ENCODE data around the gene TERB1.
"Not testable (repeated sequence)": the region's sequence is repeated elsewhere in the genome, so short reads cannot be mapped to it uniquely, and the experiment has no call there.

The TERB1 gene

DNA sequence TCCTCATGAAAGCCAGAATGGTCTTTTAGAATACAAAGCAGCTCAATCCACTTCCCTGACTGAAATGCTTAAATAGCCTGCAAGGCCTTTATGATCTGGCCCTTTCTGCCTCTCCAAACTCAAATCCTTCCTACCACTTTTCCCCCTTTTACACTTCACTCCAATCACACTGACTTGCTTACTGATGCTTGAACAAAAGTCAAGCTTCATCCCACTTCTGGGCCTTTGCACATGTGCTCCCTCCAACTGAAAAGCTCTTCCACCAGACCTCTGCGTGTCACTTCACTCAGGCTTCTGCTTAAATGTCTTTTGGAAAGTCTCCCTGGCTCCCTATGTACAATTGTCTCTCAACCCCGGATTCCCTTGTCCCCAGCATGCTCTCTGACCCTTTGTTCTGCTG lies 13.3 kb upstream of the TERB1 start:
- DNase-seq (ENCODE audit: low read depth), result no peak

DNA sequence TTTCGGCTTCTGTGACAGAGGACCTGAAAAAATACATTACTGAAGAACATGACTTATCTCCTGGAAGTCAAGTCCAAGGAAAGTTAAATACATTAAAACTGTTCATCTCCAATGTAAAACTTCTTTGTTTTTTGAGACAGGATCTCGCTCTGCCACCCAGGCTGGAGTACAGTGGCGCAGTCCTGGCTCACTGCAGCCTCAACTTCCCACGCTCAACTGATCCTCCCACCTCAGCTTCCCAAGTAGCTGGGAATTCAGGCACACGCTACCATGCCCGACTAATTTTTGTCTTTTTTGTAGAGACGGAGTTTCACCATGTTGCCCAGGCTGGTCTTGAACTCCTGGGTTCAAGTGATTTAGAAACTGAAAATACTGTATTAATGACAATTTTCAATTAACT lies 9.7 kb upstream of the TERB1 start:
- DNase-seq (ENCODE audit: low read depth), result no peak

DNA sequence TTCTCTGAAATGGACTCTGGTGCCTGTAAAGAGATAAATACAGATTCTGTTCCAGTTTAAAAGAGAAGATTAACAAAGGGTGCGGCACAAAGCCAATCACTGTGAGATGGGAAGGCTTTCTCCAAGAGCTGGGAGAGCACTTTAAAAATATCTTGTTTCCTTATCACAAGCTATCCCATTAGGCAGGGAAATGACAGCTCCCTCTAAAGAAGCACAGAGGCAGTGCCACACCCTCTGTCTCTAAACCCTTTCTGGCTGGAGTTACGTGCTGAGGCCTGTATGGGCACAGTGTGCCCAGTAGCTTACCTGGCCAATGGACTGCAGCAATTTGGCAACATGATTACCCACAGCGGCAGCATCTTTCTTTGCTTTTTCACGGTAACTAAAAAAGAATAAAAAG lies 9.0 kb upstream of the TERB1 start:
- DNase-seq (ENCODE audit: low read depth), result no peak

DNA sequence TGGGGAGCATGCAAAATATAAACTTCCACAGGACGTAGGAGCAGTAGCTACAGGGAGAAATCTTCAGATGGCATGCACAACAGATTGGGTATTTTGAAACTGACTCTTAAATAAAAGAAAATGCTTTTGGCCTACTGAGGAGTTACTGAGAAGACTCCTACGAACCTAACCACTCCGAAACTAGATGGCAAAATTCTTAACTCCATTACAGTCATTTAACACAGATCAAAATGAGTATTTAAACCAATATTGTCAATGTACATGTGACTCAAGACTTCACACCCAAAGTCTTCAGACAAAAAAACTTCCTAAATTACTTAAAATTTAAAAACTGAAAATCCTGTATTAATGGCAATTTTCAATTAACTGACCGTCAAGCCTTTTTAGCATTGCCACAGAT lies 8.4 kb upstream of the TERB1 start:
- no peak for DNase-seq (ENCODE audit: low read depth)

DNA sequence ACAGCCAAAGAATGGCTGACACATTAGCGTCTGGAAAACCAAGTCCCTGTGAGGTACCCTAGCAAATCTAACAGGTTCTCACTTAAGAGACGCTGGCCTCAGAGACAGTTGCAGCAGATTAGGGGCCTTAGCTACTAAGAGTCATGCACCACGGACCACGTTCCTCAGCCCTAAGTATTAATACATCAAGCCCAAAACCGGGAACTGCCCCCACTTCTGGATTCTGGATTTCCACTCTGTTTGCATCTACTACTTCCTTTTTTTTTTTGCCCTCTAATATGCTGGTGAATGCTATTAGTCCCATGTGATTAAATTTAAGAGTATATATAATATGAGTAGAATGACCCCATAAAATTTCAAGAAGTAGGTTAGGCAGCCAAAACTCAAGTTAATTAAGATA lies 775 bp upstream of the TERB1 start:
- DNase-seq (ENCODE audit: low read depth), result no peak

DNA sequence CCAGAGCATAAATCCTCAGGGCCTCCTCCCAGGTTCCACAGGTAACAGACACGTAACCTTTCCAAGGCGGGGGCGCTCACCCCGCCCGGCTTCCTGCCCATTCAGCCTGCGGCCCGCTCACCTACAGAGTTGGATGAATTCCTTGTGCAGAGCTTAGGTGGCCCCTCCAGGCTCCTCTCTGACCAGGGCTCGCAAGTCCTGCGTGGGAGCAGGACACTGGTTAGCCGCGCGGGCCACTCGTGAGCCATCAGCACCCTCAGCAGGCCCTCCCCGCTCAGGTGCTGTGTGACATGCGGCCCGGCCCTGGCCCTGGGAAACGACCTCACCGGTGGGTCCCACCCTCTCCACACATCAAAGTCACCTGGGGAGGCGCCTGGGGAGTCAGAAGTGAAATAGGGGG lies 528 bp downstream of the TERB1 start:
- DNase-seq (ENCODE audit: low read depth), result no peak

DNA sequence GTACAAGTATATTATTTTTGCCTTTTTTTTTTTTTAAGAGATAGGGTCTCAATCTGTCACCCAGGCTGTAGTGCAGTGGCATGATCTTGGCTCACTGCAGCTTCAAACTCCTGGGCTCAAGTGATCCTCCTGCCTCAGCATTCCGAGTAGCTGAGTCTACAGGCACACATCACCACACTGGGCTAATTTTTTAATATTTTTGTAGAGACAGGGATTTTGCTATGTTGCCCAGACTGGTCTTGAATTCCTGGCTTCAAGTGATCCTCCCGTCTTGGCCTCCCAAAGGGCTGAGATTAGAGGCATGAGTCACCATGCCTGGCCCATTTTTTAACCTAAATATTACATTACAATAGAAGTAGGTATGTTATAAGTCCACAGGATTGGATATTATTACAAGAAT lies 3.2 kb downstream of the TERB1 start:
- DNase-seq (ENCODE audit: low read depth), result no peak

DNA sequence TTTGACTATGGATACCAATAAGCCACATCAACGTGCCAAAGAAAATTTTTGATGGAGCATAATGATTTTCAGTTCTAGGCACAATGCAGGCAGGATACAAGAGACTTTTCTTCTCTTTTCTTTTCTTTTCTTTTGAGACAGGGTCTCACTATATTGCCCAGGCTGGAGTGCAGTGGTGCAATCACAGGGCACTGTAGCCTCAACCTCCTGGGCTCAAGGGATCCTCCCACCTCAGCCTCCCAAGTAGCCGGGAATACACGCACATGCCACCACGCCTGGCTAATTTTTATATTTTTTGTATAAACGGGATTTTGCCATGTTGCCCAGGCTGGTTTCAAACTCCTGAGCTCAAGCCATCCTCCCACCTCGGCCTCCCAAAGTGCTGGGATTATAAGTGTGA lies 7.4 kb downstream of the TERB1 start:
- DNase-seq (ENCODE audit: low read depth), result not testable (repeated sequence)

DNA sequence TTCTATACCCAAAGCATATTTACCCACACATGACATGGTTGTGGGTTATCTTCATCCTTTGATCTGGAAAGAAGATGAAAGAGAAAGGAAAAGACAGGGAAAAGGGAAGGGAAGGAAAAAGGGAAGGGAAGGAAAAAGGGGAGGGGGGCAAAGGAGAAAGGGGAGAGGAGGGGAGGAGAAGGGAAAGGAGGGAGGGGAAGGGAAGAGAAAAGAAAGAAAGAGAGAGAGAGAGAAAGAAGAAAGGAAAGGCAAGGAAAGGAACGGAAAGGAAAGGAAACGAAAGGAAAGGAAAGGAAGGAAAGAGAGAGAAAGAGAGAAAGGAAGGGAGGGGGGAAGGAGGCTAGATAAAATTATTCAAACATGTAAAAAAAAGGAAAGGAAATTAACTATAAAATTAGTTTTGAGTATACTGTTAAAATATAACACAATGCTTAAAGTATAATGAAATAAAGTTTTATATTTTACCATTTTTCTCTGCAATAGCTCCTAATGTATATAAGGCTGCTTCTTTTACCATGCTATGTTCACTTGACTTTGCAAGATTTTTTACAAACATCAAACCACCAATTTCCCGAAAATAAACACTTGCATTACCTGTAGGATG lies 11.2 kb downstream of the TERB1 start:
- no peak for DNase-seq (ENCODE audit: low read depth)

DNA sequence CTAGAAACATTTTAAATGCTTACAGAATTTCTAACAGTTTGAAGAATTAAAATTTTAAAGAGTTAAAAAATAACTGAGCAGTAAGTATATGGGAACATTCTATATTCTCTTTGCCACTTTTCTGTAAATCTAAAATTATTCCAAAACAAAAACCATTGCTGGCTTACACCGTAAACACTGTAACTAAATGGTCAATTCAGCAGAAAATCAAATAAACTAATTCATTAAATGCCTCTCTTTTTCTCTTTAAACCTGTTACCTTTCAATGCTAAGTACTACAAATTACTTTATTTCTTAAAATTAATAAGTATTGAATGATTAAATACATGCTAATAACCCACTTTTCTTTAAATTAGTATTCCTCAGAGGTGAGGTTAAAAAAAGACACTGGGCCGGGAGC lies 14.0 kb downstream of the TERB1 start:
- DNase-seq (ENCODE audit: low read depth), result no peak

DNA sequence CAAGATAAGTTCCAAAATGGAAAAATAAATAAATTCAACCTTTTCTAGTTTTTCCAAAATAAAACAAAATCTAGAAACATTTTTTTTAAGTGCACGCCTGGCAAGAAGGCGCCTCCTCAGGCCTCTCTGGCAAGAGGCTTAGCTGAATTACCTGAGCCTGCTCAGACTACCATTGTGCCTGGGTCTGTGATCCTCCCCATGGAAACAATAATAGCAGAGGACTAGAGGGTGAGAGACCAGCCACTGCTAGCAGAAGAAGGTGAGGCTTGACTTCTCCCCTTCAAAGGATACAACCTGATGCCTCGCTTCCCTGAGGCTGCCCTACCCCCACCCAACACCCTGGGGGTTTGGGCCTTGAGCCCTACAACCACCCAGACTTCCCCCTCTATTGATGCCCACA lies 14.8 kb downstream of the TERB1 start:
- no peak for DNase-seq (ENCODE audit: low read depth)

DNA sequence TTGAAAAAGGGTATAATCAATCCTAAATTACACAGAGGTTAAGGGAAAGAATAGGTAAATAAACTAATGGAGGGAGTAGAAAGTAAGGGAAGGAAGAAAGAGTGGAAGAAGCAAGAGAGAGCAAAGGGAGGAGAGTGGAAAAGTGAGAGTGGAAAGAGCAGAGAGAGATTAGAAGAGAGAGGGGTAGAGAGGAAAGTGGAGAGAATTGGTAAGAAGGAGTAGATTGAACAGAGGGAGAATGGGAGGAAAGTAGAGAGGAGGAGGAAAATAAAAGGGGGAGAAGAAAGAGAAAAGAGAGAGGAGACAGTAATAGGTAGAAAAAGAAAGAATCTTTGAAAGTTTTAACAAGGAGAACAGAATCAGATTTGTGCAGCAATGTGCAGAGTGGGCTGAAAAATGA lies 24.9 kb downstream of the TERB1 start:
- no peak for DNase-seq (ENCODE audit: low read depth)

DNA sequence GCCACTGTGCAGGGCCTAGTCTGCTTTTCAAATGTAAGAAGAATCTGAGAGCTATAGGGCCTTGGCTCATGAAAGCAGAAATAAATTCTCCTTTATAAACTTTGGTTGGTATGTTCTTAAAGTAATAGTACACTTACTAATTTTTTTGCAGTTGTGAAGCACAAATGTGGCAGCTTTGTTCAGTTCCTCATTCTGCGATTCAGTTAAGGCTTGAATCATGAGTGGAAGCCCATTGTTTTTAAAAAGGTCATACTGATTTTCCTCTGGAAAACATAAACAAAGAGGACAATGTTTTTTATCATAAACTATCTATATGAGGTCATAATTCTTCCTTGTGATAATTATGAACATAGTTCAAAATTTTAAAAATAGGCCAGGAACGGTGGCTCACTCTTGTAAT lies 26.4 kb downstream of the TERB1 start:
- no peak for DNase-seq (ENCODE audit: low read depth)

DNA sequence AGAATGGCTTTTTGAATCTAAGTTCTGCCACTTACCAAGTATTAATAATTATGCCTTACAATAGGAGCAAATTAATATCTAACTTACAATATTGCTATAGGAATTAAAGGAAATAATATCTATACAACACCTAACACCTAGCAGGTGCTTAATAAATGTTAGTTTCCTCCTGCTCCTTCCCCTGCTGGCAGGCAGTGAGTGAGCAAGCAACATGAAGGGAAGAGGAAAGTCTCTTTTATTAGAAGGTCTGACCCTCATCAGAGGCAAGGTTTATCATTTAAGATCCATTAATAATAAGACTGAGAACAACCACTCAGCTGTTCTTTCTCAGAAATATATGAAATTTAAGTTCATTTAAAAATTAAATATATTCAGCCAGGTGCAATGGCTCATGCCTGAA lies 43.3 kb downstream of the TERB1 start:
- no peak for DNase-seq (ENCODE audit: low read depth)

DNA sequence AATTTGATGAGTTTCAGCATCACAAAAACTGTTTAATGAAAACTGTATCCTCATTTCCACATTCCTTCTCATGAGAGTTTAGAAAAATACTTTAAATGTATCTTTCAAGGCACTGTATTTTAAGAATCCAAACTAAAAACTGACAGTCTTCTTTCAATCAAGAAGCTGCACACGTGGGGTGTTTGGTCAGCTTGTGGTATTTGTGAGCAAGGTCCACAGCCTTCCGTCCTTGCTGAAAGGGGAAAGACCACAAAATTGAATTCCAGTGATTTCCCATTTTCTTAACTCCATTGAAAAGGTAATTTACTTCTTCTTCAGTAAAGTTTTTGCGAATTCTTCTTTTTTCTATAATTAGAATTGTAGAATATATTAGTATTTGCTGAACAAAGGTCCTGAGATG lies 46.6 kb downstream of the TERB1 start:
- no peak for DNase-seq (ENCODE audit: low read depth)

DNA sequence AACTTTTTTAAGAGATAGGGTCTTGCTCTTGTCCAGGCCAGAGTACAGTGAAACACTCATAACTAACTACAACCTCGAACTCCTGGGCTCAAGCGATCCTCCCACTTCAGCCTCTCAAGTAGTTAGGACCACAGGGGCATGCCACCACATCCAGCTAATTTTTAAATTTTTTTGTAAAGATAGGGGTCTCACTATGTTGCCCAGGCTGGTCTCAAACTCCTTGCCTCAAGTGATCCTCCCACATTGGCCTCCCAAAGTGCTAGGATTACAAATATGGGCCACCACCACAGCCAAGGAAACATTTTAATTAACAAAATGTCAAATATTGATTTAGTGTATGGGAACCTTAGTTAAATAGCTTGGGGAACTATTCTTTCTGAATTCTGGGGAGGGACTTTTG lies 47.2 kb downstream of the TERB1 start:
- DNase-seq (ENCODE audit: low read depth), result no peak

DNA sequence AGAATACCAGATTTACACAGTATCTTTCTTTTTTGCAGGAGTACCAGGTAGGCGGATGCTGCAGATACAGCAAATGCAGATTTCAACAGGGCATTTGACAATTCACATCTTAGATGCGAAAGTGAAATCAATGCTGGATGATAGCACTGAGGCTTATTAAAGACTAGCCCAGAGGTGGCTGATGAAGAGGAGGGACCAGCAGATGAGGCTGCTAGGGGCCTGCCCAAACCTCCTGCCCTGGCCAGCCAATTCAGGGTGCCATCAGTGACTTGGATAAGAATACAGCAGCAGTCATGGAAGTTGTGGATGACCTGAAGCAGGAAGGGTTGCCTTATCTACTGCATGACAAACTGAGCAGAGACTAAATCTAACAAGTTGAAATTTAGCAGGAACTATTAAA lies 48.4 kb downstream of the TERB1 start:
- no peak for DNase-seq (ENCODE audit: low read depth)

DNA sequence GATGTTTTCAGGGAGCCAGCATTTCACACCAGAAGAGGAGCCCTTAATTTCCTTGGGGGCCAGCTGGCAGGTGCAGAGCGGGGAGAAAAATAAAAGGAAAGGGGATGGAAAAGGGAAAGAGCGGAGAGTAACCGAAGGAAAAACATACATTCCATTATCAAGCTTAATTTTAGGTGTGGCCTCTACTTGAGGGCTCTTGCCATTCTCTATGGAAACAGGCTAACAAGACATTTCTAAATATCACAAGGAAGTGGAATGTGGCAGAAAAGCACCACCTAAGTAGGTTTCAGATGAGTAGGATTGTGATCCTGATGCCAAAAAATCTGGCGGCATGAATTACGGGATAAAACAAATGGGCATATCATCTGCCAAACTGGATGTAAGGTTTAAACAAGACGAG lies 49.0 kb downstream of the TERB1 start:
- no peak for DNase-seq (ENCODE audit: low read depth)

DNA sequence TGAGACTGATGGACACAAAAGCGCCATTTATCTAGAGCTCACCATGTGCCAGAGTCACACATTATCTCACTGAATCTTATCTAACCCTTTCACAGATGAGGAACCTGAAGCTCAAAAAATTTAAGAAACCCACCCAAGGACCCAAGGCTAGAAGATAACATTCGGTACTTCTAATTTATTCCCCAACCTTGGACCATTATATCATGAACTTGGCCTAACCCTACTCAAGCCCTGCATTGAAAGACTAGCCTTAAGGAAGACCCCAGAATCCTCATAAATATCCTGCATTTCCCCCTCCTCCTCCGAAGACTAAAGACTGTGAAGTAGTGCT lies 49.4 kb downstream of the TERB1 start:
- no peak for DNase-seq (ENCODE audit: low read depth)

DNA sequence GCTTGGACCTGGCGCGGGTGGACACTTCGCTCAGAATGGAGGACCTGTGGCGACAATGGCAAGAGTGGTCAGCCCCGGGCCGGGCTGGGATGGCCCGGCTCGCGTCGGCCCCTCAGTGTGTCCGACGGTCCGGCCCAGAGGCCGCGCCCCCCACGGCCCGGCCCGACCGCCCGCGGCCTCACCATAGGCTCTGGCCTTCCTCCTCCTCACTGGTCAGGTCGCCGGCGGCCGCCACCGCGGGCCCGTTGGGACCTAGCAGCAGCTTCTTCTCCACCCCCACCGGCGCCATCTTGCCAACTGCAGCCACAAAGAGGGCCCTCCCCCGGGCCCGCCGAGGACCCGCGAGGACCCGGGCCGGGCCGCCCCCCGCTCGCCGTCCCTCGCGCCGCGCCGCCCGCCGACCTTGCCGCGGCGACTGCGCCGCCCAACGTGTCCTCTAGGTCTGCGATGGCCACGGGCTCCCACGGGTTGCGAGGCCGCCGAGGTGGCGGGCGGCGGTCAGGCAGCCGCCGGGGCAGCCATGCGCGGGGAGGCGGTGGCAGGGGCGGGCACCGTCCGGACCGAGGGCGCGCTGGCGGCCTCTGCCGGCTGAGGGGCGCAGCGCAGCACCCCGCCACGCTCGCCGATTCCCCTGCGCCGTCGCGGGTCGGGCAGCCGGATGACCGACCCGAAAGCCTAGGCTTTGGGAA lies 49.9 kb downstream of the TERB1 start, which contains the start of gene DYNC1LI2:
Gene DYNC1LI2 (minus strand): TSS at position 307 of the 689 bp plus-strand sequence. CDS start 18 bp downstream, at position 289.
- DNase-seq (ENCODE audit: low read depth), result peak; percentile 60

DNA sequence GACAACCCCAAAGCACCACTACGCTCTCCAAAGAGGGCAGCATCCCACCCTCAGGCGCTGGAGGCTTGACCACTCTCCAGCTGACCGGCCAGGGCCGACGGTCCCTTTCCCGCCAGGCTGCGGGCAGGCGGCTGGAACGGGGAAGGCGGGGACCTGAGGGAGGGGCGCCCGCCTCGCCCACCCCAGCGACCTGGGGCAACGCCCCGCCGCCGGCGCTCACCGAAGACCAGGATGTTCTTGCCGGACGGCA lies 50.4 kb downstream of the TERB1 start:
- no peak for DNase-seq (ENCODE audit: low read depth)

DNA sequence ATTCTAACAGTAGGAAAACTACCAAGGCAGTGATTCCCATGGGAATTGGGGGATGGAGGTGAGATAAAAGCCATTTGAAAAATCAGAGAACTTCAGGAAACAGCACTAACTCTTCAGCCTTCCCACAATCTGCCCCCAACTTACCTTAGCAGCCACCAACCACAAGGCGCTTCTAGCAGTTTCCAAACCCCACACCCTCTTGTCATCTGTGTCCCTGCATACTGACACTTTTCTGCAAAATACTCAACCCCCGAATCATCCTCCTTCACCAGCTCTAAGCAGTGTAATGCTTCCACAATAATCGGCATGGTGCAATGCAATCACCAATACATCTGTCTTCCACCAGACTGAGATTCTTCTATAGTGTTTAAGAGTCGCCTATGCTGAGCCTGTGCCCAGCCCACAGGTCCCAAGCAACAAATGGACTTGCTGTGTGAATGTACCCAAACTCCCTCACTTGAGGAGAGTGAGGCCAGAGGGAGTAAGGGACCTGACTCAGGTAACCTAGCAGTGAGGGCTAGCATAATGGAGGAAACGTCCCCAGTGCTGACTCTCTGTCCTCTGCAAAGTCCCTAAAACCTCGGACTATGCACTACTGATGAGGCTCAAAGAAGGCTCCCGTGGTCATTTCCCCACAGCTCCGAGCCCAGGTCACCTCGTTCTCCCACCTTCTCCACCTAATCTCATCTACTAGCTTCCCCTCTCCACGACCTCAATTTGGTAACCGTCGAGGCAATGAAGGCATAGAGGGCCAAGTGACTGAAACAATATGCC lies 50.9 kb downstream of the TERB1 start:
- no peak for DNase-seq (ENCODE audit: low read depth)

DNA sequence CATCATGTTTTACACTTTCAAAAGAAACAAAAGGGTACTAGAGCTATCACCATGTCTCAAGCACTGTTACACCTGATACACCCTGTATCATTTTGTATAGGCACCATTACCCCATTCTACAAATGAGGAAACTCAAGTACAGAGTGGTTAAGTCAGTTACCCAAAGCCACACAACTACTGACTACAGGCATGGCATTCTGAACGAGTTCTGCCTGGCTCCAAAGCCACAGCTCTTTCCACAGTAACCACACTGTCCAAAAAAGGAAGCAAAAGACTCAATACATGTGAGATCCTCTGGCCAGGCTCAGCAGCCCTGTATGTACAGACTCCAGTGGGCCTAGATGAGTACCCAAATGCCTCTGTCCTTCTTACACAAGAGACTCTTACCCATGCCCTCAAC lies 54.7 kb downstream of the TERB1 start:
- DNase-seq (ENCODE audit: low read depth), result no peak

DNA sequence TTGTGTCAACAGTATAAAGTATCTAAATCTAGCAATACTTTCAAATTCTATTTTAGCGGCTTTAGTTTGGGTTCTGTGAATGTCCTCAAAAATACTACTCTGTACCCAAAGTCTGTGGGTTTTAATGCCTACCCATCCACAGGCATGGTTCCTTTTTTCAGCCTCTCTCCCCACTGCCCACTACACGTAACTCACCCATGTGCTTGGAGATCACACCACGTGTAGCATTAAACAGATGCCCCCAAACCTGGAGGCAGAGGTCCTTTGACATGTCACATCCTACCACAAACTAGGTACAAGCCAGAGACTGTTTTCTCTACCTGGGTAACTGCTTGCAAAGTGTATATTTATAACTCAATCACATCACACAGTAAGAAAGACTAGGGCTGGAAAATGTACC lies 55.3 kb downstream of the TERB1 start:
- no peak for DNase-seq (ENCODE audit: low read depth)
